Measurements from ENCODE around the gene CORO2A. TPM values are rescaled to one million over a fixed set of nuclear protein-coding genes. Genes with fewer than 3 reads are reported as not detected.

Gene CORO2A
- total and polyA plus RNA-seq, 2 of the 13 experiments (the other 11 are each of a cell fraction or from before 2014, with no cell fraction given): 14.4 to 15.3 TPM

DNA sequence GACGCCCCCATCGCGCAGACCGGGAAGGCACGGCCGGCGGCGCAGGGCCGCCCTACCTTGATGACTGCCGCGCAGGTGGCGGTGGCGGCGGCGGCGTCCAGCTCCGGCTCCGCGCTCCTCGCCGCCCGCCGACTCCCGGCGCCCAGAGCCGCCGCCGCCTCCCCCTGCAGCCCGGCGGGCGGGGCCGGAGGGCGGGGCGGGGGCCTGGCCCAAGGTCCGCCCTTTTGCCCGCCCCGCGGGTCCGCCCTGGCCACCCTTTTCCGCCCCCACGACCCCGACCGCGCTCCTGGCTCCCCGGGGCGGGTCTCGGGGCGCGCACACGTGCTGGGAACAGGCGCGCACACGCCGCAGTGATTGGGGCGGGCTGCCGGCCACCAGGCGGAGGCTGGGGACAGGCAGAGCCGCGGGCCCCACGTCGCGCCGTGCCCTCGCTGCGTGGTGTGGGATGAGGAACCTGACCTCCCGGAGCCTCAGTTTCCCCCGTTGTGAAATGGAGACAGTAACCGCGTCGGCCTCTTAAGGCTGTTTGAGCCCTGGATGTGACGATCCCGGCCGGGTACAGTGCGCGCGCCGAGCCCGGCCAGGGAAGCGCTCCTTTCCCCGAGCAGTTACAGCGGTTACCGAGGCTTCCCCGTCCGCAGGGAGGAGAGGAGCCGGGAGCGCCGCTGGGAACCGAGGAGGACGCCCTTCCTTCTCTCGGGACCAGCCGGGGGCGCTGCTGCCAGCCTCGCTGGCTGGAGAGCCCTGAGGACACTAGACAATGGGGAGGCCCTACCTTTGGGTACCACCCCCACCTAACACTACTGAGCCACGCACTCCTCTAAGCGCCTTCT is at the start of gene CORO2A (continued):
- TF ChIP-seq, protein P1, sequence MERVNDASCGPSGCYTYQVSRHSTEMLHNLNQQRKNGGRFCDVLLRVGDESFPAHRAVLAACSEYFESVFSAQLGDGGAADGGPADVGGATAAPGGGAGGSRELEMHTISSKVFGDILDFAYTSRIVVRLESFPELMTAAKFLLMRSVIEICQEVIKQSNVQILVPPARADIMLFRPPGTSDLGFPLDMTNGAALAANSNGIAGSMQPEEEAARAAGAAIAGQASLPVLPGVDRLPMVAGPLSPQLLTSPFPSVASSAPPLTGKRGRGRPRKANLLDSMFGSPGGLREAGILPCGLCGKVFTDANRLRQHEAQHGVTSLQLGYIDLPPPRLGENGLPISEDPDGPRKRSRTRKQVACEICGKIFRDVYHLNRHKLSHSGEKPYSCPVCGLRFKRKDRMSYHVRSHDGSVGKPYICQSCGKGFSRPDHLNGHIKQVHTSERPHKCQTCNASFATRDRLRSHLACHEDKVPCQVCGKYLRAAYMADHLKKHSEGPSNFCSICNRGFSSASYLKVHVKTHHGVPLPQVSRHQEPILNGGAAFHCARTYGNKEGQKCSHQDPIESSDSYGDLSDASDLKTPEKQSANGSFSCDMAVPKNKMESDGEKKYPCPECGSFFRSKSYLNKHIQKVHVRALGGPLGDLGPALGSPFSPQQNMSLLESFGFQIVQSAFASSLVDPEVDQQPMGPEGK (CRISPR knock-in tag; IDR thresholded peaks at IDR 0.05): peak; percentile 80
- TF ChIP-seq, protein P2, sequence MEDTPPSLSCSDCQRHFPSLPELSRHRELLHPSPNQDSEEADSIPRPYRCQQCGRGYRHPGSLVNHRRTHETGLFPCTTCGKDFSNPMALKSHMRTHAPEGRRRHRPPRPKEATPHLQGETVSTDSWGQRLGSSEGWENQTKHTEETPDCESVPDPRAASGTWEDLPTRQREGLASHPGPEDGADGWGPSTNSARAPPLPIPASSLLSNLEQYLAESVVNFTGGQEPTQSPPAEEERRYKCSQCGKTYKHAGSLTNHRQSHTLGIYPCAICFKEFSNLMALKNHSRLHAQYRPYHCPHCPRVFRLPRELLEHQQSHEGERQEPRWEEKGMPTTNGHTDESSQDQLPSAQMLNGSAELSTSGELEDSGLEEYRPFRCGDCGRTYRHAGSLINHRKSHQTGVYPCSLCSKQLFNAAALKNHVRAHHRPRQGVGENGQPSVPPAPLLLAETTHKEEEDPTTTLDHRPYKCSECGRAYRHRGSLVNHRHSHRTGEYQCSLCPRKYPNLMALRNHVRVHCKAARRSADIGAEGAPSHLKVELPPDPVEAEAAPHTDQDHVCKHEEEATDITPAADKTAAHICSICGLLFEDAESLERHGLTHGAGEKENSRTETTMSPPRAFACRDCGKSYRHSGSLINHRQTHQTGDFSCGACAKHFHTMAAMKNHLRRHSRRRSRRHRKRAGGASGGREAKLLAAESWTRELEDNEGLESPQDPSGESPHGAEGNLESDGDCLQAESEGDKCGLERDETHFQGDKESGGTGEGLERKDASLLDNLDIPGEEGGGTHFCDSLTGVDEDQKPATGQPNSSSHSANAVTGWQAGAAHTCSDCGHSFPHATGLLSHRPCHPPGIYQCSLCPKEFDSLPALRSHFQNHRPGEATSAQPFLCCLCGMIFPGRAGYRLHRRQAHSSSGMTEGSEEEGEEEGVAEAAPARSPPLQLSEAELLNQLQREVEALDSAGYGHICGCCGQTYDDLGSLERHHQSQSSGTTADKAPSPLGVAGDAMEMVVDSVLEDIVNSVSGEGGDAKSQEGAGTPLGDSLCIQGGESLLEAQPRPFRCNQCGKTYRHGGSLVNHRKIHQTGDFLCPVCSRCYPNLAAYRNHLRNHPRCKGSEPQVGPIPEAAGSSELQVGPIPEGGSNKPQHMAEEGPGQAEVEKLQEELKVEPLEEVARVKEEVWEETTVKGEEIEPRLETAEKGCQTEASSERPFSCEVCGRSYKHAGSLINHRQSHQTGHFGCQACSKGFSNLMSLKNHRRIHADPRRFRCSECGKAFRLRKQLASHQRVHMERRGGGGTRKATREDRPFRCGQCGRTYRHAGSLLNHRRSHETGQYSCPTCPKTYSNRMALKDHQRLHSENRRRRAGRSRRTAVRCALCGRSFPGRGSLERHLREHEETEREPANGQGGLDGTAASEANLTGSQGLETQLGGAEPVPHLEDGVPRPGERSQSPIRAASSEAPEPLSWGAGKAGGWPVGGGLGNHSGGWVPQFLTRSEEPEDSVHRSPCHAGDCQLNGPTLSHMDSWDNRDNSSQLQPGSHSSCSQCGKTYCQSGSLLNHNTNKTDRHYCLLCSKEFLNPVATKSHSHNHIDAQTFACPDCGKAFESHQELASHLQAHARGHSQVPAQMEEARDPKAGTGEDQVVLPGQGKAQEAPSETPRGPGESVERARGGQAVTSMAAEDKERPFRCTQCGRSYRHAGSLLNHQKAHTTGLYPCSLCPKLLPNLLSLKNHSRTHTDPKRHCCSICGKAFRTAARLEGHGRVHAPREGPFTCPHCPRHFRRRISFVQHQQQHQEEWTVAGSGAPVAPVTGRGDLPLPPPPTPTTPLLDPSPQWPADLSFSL (CRISPR knock-in tag; IDR thresholded peaks at IDR 0.05): no peak
- TF ChIP-seq KDM1A (CRISPR knock-in tag; IDR thresholded peaks at IDR 0.05) (0 out of 2 replicates have a peak, but pooled peaks have one; percentile 10), ZNF138 (CRISPR knock-in tag; IDR thresholded peaks at IDR 0.05; ENCODE audit: low read depth) (no peak), ARID2 (CRISPR knock-in tag; IDR thresholded peaks at IDR 0.05; ENCODE audit: borderline replicate concordance) (no peak), ZBTB38 (CRISPR knock-in tag; IDR thresholded peaks at IDR 0.05) (peak; percentile 42; the same call in 1 of the 2 replicates)
- TF ChIP-seq, protein P3, sequence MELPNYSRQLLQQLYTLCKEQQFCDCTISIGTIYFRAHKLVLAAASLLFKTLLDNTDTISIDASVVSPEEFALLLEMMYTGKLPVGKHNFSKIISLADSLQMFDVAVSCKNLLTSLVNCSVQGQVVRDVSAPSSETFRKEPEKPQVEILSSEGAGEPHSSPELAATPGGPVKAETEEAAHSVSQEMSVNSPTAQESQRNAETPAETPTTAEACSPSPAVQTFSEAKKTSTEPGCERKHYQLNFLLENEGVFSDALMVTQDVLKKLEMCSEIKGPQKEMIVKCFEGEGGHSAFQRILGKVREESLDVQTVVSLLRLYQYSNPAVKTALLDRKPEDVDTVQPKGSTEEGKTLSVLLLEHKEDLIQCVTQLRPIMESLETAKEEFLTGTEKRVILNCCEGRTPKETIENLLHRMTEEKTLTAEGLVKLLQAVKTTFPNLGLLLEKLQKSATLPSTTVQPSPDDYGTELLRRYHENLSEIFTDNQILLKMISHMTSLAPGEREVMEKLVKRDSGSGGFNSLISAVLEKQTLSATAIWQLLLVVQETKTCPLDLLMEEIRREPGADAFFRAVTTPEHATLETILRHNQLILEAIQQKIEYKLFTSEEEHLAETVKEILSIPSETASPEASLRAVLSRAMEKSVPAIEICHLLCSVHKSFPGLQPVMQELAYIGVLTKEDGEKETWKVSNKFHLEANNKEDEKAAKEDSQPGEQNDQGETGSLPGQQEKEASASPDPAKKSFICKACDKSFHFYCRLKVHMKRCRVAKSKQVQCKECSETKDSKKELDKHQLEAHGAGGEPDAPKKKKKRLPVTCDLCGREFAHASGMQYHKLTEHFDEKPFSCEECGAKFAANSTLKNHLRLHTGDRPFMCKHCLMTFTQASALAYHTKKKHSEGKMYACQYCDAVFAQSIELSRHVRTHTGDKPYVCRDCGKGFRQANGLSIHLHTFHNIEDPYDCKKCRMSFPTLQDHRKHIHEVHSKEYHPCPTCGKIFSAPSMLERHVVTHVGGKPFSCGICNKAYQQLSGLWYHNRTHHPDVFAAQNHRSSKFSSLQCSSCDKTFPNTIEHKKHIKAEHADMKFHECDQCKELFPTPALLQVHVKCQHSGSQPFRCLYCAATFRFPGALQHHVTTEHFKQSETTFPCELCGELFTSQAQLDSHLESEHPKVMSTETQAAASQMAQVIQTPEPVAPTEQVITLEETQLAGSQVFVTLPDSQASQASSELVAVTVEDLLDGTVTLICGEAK (IDR thresholded peaks at IDR 0.05): no peak
- TF ChIP-seq, protein P3 (CRISPR knock-in tag; IDR thresholded peaks at IDR 0.05): peak; percentile 48; the same call in 1 of the 2 replicates

Measured in HepG2 (cell line).